Limb (tissue), 2 donors: Measurements from ENCODE around the gene HSF5.

Source experiments
- DNase-seq, 2 donors: peaks; one replicate each; pipeline ENCODE4 v3.0.0-alpha.2; 2016; ENCODE audit errors: extremely low spot score in 2 of 2

Gene HSF5

GRCh38 chr17:58487589-58488427 is at the start of gene HSF5:
Gene HSF5 (minus strand): TSS chr17:58488408. CDS start chr17:58488274, 134 bp downstream.
- peak; percentile 2 to 71 for DNase-seq

- DNase-seq, result no peak
These were observed 49.1 kb upstream of the HSF5 start for GRCh38 chr17:58537266-58537665.

- DNase-seq, result no peak
These were observed 48.3 kb upstream of the HSF5 start for GRCh38 chr17:58536542-58536941.

GRCh38 chr17:58535431-58535830 is 47.2 kb upstream of the HSF5 start:
- no peak for DNase-seq

GRCh38 chr17:58534901-58535421 is 46.8 kb upstream of the HSF5 start:
- no peak for DNase-seq

GRCh38 chr17:58534331-58534730 is 46.1 kb upstream of the HSF5 start:
- no peak for DNase-seq

GRCh38 chr17:58533616-58534188 is 45.5 kb upstream of the HSF5 start:
- no peak for DNase-seq

- no peak for DNase-seq
These were observed 44.3 kb upstream of the HSF5 start for GRCh38 chr17:58532555-58532951.

GRCh38 chr17:58531661-58532554 is 43.7 kb upstream of the HSF5 start:
- peak in 1 of 2 donors; percentile 70 for DNase-seq

- no peak for DNase-seq
These were observed 42.9 kb upstream of the HSF5 start for GRCh38 chr17:58531122-58531521.

GRCh38 chr17:58530655-58531054 is 42.4 kb upstream of the HSF5 start:
- DNase-seq, result no peak

GRCh38 chr17:58529275-58529674 is 41.1 kb upstream of the HSF5 start:
- DNase-seq, result no peak

GRCh38 chr17:58528443-58528842 is 40.2 kb upstream of the HSF5 start:
- no peak for DNase-seq

GRCh38 chr17:58527949-58528348 is 39.7 kb upstream of the HSF5 start:
- DNase-seq, result no peak

GRCh38 chr17:58527306-58527705 is 39.1 kb upstream of the HSF5 start:
- no peak for DNase-seq

- no peak for DNase-seq
These were observed 37.0 kb upstream of the HSF5 start for GRCh38 chr17:58525239-58525638.

- no peak for DNase-seq
These were observed 33.5 kb upstream of the HSF5 start for GRCh38 chr17:58521680-58522079.

GRCh38 chr17:58520843-58521430 is 32.7 kb upstream of the HSF5 start:
- no peak for DNase-seq

GRCh38 chr17:58517928-58518609 is 29.9 kb upstream of the HSF5 start:
- peak; percentile 99 to 100 for DNase-seq

- no peak for DNase-seq
These were observed 29.2 kb upstream of the HSF5 start for GRCh38 chr17:58517378-58517927.
